HepG2 (cell line): ENCODE data around the gene PLIN5. TPM values are rescaled to one million over a fixed set of nuclear protein-coding genes. Genes with fewer than 3 reads are reported as not detected.

ENCODE experiments used
- AGO1 ChIP-seq: fragments of 200-400 bp; formaldehyde crosslinking; IDR thresholded peaks from 2 replicates; pipeline ENCODE4 v1.6.1; 2017; ENCODE audit warnings: mild to moderate bottlenecking, low read depth, low read length, moderate library complexity; ENCODE audit not compliant: poor library complexity, severe bottlenecking
- AGO2 ChIP-seq: fragments of 200-400 bp; formaldehyde crosslinking; optimal IDR thresholded peaks from 2 replicates; pipeline ENCODE3; 2017; ENCODE audit warnings: mild to moderate bottlenecking, low read depth, low read length, moderate library complexity
- GABPB1 ChIP-seq: IDR thresholded peaks from 2 replicates; pipeline ENCODE4 v1.6.1; 2016; ENCODE audit warnings: mild to moderate bottlenecking, missing genetic modification reagents, moderate library complexity, missing compliant biosample characterization
- HDAC2 ChIP-seq: sonication (generic); formaldehyde crosslinking; IDR thresholded peaks from 2 replicates; pipeline ENCODE4 v1.4.0; 2020; ENCODE audit warnings: missing genetic modification reagents
- HOMEZ ChIP-seq: IDR thresholded peaks from 2 replicates; pipeline ENCODE4 v1.6.1; 2016; ENCODE audit warnings: low read depth
- HOXA3 ChIP-seq: sonication (generic); formaldehyde crosslinking; IDR thresholded peaks from 2 replicates; pipeline ENCODE4 v1.5.0; 2020; ENCODE audit warnings: missing genetic modification reagents
- MEIS2 ChIP-seq: sonication (generic); formaldehyde crosslinking; IDR thresholded peaks from 2 replicates; pipeline ENCODE4 v1.9.0; 2021; ENCODE audit warnings: mild to moderate bottlenecking, missing genetic modification reagents
- SIX1 ChIP-seq: sonication (generic); formaldehyde crosslinking; IDR thresholded peaks from 2 replicates; pipeline ENCODE4 v1.4.0; 2020; ENCODE audit warnings: missing genetic modification reagents, borderline replicate concordance
- SMC3 ChIP-seq: IDR thresholded peaks from 2 replicates; pipeline ENCODE4 v1.6.1; 2011; ENCODE audit warnings: low read length, improper control_type of control experiment
- STAG1 ChIP-seq: sonication (generic); formaldehyde crosslinking; IDR thresholded peaks from 2 replicates; pipeline ENCODE4 v1.4.0; 2020; ENCODE audit warnings: missing genetic modification reagents
- ZNF280D ChIP-seq: sonication (generic); formaldehyde crosslinking; IDR thresholded peaks from 2 replicates; pipeline ENCODE4 v1.5.1; 2020; ENCODE audit warnings: mild to moderate bottlenecking, missing genetic modification reagents
- ZNF550 ChIP-seq: sonication (generic); formaldehyde crosslinking; IDR thresholded peaks from 2 replicates; pipeline ENCODE4 v1.4.0; 2020; ENCODE audit warnings: mild to moderate bottlenecking, missing genetic modification reagents, borderline replicate concordance
- polyA plus RNA-seq, 8 experiments: library from polyadenylated mRNA; depleted of rRNA in 3 of 8; stranded (reverse) in 7 of 8; unstranded in 1 of 8; fragments of >200 nt; fragmentation: Illumina TruSeq in 4 of 8; extraction: Trizol in 4 of 8; gene quantifications; 2 replicates each; pipeline versions ENCODE4 v1.2.1 to v1.2.3, GENCODE V29; 2011 to 2016; ENCODE audit warnings: low read depth in 4 of 8, missing spikeins in 1 of 8, mixed read lengths in 1 of 8; ENCODE audit not compliant: insufficient read depth in 1 of 8
- total RNA-seq, 5 experiments: library from RNA; depleted of rRNA; stranded (reverse); fragments of >200 nt; fragmentation: Illumina TruSeq; extraction: Trizol; gene quantifications; 2 replicates each; pipeline ENCODE4 v1.2.3, GENCODE V29; 2016; ENCODE audit warnings: low read depth in 1 of 5
- TF ChIP-seq, protein P1 (sequence below): sonication (generic); formaldehyde crosslinking; IDR thresholded peaks from 2 replicates; pipeline ENCODE4 v1.5.1; 2020; ENCODE audit warnings: mild to moderate bottlenecking, missing genetic modification reagents, moderate library complexity
- TF ChIP-seq, protein P2 (sequence below): sonication (generic); formaldehyde crosslinking; IDR thresholded peaks from 2 replicates; pipeline ENCODE4 v1.4.0; 2020; ENCODE audit warnings: low read depth, mild to moderate bottlenecking, missing genetic modification reagents
- TF ChIP-seq, protein P3 (sequence below): sonication (generic); formaldehyde crosslinking; IDR thresholded peaks from 2 replicates; pipeline ENCODE4 v1.4.0; 2020; ENCODE audit warnings: missing genetic modification reagents

The PLIN5 gene
- total and polyA plus RNA-seq, 2 of the 13 experiments (the other 11 are each of a cell fraction or from before 2014, with no cell fraction given) = 1.8 to 4.8 TPM

DNA sequence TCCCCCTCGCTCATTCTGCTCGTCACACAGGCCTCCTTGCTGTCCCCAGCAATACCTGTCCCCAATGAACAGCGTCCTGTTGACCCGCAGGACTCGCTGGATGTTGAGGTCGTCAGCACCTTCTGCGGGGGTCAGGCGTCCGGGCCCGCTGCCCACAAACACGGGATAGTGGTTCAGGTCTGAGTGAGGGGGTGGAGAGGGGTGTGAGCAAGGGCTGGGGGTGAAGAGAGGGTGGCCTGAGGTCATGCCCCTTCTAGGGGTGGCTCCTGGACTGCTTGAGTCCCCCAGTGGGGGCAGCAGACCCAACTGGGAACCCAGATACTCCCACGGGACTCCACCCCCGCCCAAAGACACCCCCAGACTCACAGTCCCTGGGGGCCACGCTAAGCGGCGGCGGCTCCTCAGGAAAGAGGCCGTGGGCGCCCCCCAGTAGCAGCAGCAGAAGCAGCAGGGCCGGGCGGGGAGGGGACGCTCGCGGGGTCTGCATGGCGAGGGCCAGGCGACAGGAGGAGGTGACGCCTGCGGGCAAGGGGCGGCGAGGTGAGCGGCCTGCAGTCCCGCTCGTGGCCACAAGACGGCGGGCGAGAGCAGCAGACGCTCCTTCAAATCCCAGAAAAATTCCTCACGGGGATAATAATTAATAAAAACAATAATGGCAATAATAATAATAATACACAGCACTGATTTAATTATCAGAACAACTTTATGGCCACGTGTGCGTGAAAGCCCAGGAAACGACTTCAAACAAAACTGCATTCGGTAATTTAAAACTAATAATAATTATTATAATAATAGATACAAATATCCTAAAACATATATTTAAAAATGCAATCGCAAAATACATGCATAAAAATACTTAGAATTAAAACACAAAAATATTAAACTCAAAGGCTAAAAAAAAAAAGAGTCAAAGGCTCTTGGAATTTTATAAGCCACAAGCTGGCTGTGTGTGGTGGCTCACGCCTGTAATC, 23.2 kb upstream of the PLIN5 start (continued):
- TF ChIP-seq, protein P1, sequence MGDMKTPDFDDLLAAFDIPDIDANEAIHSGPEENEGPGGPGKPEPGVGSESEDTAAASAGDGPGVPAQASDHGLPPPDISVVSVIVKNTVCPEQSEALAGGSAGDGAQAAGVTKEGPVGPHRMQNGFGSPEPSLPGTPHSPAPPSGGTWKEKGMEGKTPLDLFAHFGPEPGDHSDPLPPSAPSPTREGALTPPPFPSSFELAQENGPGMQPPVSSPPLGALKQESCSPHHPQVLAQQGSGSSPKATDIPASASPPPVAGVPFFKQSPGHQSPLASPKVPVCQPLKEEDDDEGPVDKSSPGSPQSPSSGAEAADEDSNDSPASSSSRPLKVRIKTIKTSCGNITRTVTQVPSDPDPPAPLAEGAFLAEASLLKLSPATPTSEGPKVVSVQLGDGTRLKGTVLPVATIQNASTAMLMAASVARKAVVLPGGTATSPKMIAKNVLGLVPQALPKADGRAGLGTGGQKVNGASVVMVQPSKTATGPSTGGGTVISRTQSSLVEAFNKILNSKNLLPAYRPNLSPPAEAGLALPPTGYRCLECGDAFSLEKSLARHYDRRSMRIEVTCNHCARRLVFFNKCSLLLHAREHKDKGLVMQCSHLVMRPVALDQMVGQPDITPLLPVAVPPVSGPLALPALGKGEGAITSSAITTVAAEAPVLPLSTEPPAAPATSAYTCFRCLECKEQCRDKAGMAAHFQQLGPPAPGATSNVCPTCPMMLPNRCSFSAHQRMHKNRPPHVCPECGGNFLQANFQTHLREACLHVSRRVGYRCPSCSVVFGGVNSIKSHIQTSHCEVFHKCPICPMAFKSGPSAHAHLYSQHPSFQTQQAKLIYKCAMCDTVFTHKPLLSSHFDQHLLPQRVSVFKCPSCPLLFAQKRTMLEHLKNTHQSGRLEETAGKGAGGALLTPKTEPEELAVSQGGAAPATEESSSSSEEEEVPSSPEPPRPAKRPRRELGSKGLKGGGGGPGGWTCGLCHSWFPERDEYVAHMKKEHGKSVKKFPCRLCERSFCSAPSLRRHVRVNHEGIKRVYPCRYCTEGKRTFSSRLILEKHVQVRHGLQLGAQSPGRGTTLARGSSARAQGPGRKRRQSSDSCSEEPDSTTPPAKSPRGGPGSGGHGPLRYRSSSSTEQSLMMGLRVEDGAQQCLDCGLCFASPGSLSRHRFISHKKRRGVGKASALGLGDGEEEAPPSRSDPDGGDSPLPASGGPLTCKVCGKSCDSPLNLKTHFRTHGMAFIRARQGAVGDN (CRISPR knock-in tag) = 0 out of 2 replicates have a peak, but pooled peaks have one; percentile 4
- TF ChIP-seq AGO1 = no peak
- TF ChIP-seq AGO2 = peak; percentile 58
- TF ChIP-seq ZNF280D (CRISPR knock-in tag) = no peak
- no peak for TF ChIP-seq ZNF550 (CRISPR knock-in tag)
- no peak for TF ChIP-seq SIX1 (CRISPR knock-in tag)
- TF ChIP-seq, protein P2, sequence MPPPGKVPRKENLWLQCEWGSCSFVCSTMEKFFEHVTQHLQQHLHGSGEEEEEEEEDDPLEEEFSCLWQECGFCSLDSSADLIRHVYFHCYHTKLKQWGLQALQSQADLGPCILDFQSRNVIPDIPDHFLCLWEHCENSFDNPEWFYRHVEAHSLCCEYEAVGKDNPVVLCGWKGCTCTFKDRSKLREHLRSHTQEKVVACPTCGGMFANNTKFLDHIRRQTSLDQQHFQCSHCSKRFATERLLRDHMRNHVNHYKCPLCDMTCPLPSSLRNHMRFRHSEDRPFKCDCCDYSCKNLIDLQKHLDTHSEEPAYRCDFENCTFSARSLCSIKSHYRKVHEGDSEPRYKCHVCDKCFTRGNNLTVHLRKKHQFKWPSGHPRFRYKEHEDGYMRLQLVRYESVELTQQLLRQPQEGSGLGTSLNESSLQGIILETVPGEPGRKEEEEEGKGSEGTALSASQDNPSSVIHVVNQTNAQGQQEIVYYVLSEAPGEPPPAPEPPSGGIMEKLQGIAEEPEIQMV = no peak
- no peak for TF ChIP-seq HDAC2 (CRISPR knock-in tag)
- TF ChIP-seq GABPB1 (CRISPR knock-in tag) = peak; percentile 42; the same call in 1 of the 2 replicates
- TF ChIP-seq, protein P3, sequence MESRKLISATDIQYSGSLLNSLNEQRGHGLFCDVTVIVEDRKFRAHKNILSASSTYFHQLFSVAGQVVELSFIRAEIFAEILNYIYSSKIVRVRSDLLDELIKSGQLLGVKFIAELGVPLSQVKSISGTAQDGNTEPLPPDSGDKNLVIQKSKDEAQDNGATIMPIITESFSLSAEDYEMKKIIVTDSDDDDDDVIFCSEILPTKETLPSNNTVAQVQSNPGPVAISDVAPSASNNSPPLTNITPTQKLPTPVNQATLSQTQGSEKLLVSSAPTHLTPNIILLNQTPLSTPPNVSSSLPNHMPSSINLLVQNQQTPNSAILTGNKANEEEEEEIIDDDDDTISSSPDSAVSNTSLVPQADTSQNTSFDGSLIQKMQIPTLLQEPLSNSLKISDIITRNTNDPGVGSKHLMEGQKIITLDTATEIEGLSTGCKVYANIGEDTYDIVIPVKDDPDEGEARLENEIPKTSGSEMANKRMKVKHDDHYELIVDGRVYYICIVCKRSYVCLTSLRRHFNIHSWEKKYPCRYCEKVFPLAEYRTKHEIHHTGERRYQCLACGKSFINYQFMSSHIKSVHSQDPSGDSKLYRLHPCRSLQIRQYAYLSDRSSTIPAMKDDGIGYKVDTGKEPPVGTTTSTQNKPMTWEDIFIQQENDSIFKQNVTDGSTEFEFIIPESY (CRISPR knock-in tag) = peak; percentile 97
- no peak for TF ChIP-seq MEIS2 (CRISPR knock-in tag)
- TF ChIP-seq HOMEZ = no peak
- TF ChIP-seq SMC3 = peak; percentile 14; the same call in 1 of the 2 replicates
- peak; percentile 56 for TF ChIP-seq STAG1 (CRISPR knock-in tag)
- peak; percentile 26; the same call in 1 of the 2 replicates for TF ChIP-seq HOXA3
